ENCODE data around the gene PSAP. TPM values are rescaled to one million over a fixed set of nuclear protein-coding genes. Genes with fewer than 3 reads are reported as not detected.

Gene PSAP
- polyA plus RNA-seq, 1 experiment, result 1,979 TPM

DNA sequence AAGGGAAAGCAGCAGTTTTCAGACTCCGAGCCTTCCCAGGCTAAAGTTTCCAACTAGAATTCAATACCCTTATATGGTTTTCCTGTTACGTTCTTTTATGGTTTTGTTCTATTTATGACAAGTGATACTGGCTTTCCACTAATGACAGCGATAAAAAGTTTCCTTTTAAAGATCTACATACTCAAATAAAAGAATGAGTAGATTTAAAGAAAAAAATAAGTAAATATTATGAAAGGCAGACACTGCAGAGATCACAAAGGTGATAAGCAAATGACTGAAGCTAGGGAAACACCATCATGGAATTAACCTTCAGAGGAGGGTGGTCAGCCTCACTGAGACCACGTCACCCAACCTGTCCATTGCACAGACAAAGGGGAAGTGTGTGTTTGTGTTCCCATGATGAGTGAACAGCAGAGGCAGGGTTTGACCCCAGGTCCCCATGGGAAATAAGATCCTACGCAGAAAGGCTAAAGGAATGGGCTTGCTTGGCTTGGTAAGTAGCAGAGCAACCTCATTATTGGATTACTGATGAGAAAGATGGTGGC lies 81.7 kb downstream of the PSAP start:
- CTCF ChIA-PET, result interaction anchor here (1.0 to 2.9 kb wide), 5 partner anchors 13 to 127 kb away, joined by 3 to 8 read pairs (median 4); no protein-coding TSS in a partner anchor
- Histone ChIP-seq H3K4me3 (ENCODE audit: low read depth, low read length) (no peak overlapping the region), H3K36me3 (ENCODE audit: control insufficient read depth, insufficient read depth, low read length) (peaks cover 3% of the 10 kb centered on the region; the same call in 1 of the 2 replicates), H3K27me3 (ENCODE audit: control insufficient read depth, insufficient read depth, low read length) (no peaks in the 10 kb centered on the region)
- TF ChIP-seq, protein P1, sequence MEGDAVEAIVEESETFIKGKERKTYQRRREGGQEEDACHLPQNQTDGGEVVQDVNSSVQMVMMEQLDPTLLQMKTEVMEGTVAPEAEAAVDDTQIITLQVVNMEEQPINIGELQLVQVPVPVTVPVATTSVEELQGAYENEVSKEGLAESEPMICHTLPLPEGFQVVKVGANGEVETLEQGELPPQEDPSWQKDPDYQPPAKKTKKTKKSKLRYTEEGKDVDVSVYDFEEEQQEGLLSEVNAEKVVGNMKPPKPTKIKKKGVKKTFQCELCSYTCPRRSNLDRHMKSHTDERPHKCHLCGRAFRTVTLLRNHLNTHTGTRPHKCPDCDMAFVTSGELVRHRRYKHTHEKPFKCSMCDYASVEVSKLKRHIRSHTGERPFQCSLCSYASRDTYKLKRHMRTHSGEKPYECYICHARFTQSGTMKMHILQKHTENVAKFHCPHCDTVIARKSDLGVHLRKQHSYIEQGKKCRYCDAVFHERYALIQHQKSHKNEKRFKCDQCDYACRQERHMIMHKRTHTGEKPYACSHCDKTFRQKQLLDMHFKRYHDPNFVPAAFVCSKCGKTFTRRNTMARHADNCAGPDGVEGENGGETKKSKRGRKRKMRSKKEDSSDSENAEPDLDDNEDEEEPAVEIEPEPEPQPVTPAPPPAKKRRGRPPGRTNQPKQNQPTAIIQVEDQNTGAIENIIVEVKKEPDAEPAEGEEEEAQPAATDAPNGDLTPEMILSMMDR (IDR thresholded peaks at IDR 0.05; ENCODE audit: insufficient read depth, low read depth, low read length), result no peak
- DNase-seq (ENCODE audit: low read depth), result no peak
- POLR2A ChIA-PET, result interaction anchor here (0.5 kb wide), 1 partner anchor 966 kb away, joined by 3 read pairs; no protein-coding TSS in a partner anchor

DNA sequence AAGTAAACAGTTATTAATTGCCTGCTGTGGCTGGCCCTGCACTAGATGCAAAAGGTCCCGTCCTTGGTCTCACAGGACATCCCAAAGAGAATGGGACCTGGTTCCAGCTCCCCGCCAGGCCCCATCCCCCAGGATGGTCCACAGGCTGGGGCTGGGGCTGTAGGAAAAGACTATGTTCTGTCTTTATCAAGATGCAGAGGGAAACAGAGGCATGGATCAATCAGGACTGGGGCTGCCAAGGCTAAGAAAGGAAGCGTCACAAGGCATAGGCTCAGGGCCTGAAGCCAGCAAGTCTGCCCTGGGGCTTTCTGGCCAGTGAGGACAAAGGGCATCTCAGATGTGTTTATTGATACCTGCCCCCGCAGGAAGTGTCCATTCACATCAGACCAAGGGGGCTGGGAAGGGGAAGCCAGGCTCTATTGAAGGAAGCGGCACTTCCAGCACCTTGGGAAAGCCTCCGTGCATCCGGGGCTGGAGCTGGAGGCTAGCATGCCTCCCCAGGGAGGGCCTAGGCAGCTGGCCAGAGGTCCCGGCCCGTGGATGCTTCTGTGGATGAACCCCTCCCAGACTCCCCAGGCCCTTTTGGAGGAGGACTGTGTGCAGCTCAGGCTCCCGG lies 83.5 kb downstream of the PSAP start:
- TF ChIP-seq, protein P1 (IDR thresholded peaks at IDR 0.05; ENCODE audit: insufficient read depth, low read depth, low read length), result no peak
- H3K4me3 ChIP-seq (ENCODE audit: low read depth, low read length), result no peak overlapping the region
- H3K27me3 ChIP-seq (ENCODE audit: control insufficient read depth, insufficient read depth, low read length), result no peaks in the 10 kb centered on the region
- peak; percentile 28 for DNase-seq (ENCODE audit: low read depth)
- ChIA-PET POLR2A (interaction anchor here (0.6 kb wide), 1 partner anchor 8 kb away, joined by 7 read pairs; no protein-coding TSS in a partner anchor), CTCF (interaction anchor here (0.6 to 3.3 kb wide), 12 partner anchors 11 to 383 kb away, joined by 3 to 18 read pairs (median 4); no protein-coding TSS in a partner anchor)
- H3K36me3 ChIP-seq (ENCODE audit: control insufficient read depth, insufficient read depth, low read length), result peaks cover 3% of the 10 kb centered on the region; the same call in 1 of the 2 replicates

DNA sequence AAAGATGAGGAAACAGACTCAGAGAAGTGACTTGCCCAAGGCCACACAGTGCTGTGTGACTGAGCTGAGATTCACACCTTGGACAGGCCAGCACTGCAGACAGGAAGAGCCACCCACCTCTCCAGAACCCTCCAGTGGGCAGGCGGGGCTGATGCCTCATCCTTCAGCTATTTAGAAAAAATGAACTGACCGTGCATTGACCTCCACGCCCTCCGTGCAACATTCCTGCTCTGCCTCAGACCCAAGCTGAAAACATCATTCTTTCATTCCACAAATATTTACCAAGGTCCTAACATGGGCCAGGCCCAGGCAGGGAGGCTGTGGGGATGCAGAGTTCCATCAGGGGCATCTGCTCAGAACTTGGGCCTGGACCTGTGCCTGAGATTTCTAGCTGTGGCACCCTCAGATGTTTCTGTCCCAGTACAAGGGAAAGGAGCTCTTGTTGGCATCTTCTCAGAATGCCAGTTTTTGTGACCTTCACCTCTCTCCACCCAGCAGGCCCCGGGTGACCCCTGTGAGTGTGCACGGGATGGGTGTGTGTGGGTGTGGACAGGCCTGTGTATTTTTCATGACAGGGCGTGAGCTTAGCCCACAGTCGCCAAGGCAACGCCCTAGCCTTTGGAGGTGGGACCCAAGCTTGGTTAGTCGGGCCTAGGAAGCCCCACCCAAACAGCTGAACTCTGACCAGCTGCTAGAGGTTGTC lies 84.2 kb downstream of the PSAP start:
- POLR2A ChIA-PET, result no interaction called here
- Histone ChIP-seq H3K4me3 (ENCODE audit: low read depth, low read length) (no peak overlapping the region), H3K27me3 (ENCODE audit: control insufficient read depth, insufficient read depth, low read length) (no peaks in the 10 kb centered on the region), H3K36me3 (ENCODE audit: control insufficient read depth, insufficient read depth, low read length) (peaks cover 6% of the 10 kb centered on the region)
- TF ChIP-seq, protein P1 (IDR thresholded peaks at IDR 0.05; ENCODE audit: insufficient read depth, low read depth, low read length), result no peak
- CTCF ChIA-PET, result interaction anchor here (0.6 to 3.3 kb wide), 9 partner anchors 10 to 383 kb away, joined by 3 to 18 read pairs (median 4); no protein-coding TSS in a partner anchor
- DNase-seq (ENCODE audit: low read depth), result peak; percentile 98

Small RNA genes lying within 50 kb of the gene (small RNA-seq; reads per million reads assigned to genes)
- gene MIR7152 (ENCODE audit: insufficient read length, low read depth, low replicate concordance) (not detected), gene RNU7-38P (ENCODE audit: insufficient read length, low read depth, low replicate concordance) (not detected)

Other genes with a start within 250 kb of the PSAP start
- 0.69 and 1.1 TPM in 2 replicates for gene C10orf105, start 131.5 kb downstream of the PSAP start, polyA plus RNA-seq (2011; rRNA removed)
- 78.7 and 169 TPM in 2 replicates for gene VSIR, start 77.7 kb downstream of the PSAP start, polyA plus RNA-seq (2011; rRNA removed)
- 15.3 and 20.9 TPM in 2 replicates for gene CHST3, start 113.1 kb upstream of the PSAP start, polyA plus RNA-seq (2011; rRNA removed)
- 0.04 and 0.06 TPM in 2 replicates for gene SPOCK2, start 237.3 kb upstream of the PSAP start, polyA plus RNA-seq (2011; rRNA removed)